ENCODE results near the gene SYNPO.

SYNPO gene

GRCh38 chr5:150608991-150609390 lies 31.5 kb upstream of the SYNPO start:
- DNase-seq = no peak

GRCh38 chr5:150609843-150610584 lies 30.4 kb upstream of the SYNPO start:
- no peak for DNase-seq

GRCh38 chr5:150611026-150611425 lies 29.4 kb upstream of the SYNPO start:
- no peak for DNase-seq

- no peak for DNase-seq
Observed at GRCh38 chr5:150612405-150612804, 28.1 kb upstream of the SYNPO start.

GRCh38 chr5:150612905-150613670 lies 27.4 kb upstream of the SYNPO start:
- no peak for DNase-seq

GRCh38 chr5:150613991-150614660 lies 26.3 kb upstream of the SYNPO start:
- DNase-seq = no peak

GRCh38 chr5:150614661-150615060 lies 25.8 kb upstream of the SYNPO start:
- DNase-seq = no peak

GRCh38 chr5:150615141-150615699 lies 25.2 kb upstream of the SYNPO start:
- no peak for DNase-seq

GRCh38 chr5:150616024-150616470 lies 24.4 kb upstream of the SYNPO start:
- no peak for DNase-seq

GRCh38 chr5:150616506-150616905 lies 24.0 kb upstream of the SYNPO start:
- DNase-seq = no peak

- DNase-seq = no peak
Observed at GRCh38 chr5:150618163-150618562, 22.3 kb upstream of the SYNPO start.

GRCh38 chr5:150618588-150619281 lies 21.7 kb upstream of the SYNPO start:
- DNase-seq = no peak

- no peak for DNase-seq
Observed at GRCh38 chr5:150619359-150620230, 20.9 kb upstream of the SYNPO start.

GRCh38 chr5:150621301-150621700 lies 19.2 kb upstream of the SYNPO start:
- no peak for DNase-seq

- no peak for DNase-seq
Observed at GRCh38 chr5:150622157-150622556, 18.3 kb upstream of the SYNPO start.

GRCh38 chr5:150623152-150623877 lies 17.1 kb upstream of the SYNPO start:
- DNase-seq = no peak

GRCh38 chr5:150623878-150624216 lies 16.6 kb upstream of the SYNPO start:
- DNase-seq = no peak

- peak; percentile 22 to 23 for DNase-seq
Observed at GRCh38 chr5:150624334-150625163, 15.9 kb upstream of the SYNPO start.

- no peak for DNase-seq
Observed at GRCh38 chr5:150625164-150625535, 15.3 kb upstream of the SYNPO start.

All from activated CD4-positive, alpha-beta T cell treated with anti-CD3 and anti-CD28 coated beads, Interleukin-2, amount 50 U/mL, for 48 hours (primary cell).